Gastroesophageal sphincter (tissue), 3 donors: Measurements from ENCODE around the gene GPAT3.

ENCODE experiments used
- EP300 ChIP-seq: sonication (generic); formaldehyde crosslinking; IDR thresholded peaks from one replicate; pipeline ENCODE4 v1.6.1; 2017; ENCODE audit warnings: antibody characterized with exemption, mild to moderate bottlenecking
- POLR2A ChIP-seq, 2 donors: fragments of 450-650 bp; IDR thresholded peaks; one replicate each; pipeline ENCODE4 v1.6.1; 2017; ENCODE audit warnings: antibody characterized with exemption in 2 of 2, mild to moderate bottlenecking in 2 of 2, moderate library complexity in 1 of 2
- POLR2AphosphoS5 ChIP-seq: sonication (generic); formaldehyde crosslinking; IDR thresholded peaks from one replicate; pipeline ENCODE4 v1.6.1; 2017; ENCODE audit warnings: antibody characterized with exemption
- TF ChIP-seq, protein P1 (sequence below), 4 experiments: fragments of 200-600 bp in 2 of 4; fragments of 450-650 bp in 2 of 4; sonication (generic) in 1 of 4; IDR thresholded peaks; one replicate each; pipeline ENCODE4 v1.5.1; 2017 to 2019; ENCODE audit warnings: antibody characterized with exemption in 4 of 4, mild to moderate bottlenecking in 2 of 4, moderate library complexity in 2 of 4

GRCh38 chr4:83591056-83591455, 55.1 kb downstream of the GPAT3 start:
- TF ChIP-seq EP300 (no peak), POLR2AphosphoS5 (no peak), POLR2A (IDR thresholded peaks at IDR 0.05) (no peak)
- TF ChIP-seq, protein P1, sequence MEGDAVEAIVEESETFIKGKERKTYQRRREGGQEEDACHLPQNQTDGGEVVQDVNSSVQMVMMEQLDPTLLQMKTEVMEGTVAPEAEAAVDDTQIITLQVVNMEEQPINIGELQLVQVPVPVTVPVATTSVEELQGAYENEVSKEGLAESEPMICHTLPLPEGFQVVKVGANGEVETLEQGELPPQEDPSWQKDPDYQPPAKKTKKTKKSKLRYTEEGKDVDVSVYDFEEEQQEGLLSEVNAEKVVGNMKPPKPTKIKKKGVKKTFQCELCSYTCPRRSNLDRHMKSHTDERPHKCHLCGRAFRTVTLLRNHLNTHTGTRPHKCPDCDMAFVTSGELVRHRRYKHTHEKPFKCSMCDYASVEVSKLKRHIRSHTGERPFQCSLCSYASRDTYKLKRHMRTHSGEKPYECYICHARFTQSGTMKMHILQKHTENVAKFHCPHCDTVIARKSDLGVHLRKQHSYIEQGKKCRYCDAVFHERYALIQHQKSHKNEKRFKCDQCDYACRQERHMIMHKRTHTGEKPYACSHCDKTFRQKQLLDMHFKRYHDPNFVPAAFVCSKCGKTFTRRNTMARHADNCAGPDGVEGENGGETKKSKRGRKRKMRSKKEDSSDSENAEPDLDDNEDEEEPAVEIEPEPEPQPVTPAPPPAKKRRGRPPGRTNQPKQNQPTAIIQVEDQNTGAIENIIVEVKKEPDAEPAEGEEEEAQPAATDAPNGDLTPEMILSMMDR (IDR thresholded peaks at IDR 0.05), result no peak
